ENCODE results near the gene BEND2. TPM values are rescaled to one million over a fixed set of nuclear protein-coding genes. Genes with fewer than 3 reads are reported as not detected.

The BEND2 gene
- total and polyA plus RNA-seq, 2 experiments from 2014 or later, result not detected

Other genes starting within 250 kb of the BEND2 start
- gene SCML2, start 133.8 kb upstream of the BEND2 start, total RNA-seq, result 4.6 and 6.1 TPM in 2 replicates
- gene SCML2, start 133.8 kb upstream of the BEND2 start, polyA plus RNA-seq, result 8.4 and 14.5 TPM in 2 replicates
- 3.8 and 12.9 TPM in 2 replicates for gene CDKL5, start 204.7 kb upstream of the BEND2 start, total RNA-seq
- 2.7 and 7.2 TPM in 2 replicates for gene CDKL5, start 204.7 kb upstream of the BEND2 start, polyA plus RNA-seq